ENCODE data around the gene TLE4. TPM values are rescaled to one million over a fixed set of nuclear protein-coding genes. Genes with fewer than 3 reads are reported as not detected.

TLE4 gene
- total and polyA plus RNA-seq, 2 experiments from 2014 or later: 45.8 to 72.9 TPM

DNA sequence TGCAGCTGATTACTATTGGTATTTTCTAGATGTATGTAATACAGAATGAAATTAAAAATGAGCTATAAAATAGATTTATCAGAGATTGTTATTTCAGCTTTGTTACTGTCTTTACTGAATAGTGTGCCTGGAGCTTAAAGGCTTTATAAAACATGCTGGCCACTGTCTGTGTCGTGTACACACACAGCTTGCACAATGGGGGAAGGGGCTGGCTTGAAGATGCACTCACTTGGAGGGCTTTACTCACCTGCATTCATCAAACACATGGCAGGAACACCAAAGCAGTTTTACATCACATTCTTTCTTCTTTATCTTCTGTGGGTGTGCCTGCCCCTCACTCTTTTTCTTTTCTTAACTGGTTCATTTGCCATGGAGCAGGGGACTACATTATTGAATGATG lies 60.9 kb downstream of the TLE4 start (continued):
- TF ChIP-seq, protein P1, sequence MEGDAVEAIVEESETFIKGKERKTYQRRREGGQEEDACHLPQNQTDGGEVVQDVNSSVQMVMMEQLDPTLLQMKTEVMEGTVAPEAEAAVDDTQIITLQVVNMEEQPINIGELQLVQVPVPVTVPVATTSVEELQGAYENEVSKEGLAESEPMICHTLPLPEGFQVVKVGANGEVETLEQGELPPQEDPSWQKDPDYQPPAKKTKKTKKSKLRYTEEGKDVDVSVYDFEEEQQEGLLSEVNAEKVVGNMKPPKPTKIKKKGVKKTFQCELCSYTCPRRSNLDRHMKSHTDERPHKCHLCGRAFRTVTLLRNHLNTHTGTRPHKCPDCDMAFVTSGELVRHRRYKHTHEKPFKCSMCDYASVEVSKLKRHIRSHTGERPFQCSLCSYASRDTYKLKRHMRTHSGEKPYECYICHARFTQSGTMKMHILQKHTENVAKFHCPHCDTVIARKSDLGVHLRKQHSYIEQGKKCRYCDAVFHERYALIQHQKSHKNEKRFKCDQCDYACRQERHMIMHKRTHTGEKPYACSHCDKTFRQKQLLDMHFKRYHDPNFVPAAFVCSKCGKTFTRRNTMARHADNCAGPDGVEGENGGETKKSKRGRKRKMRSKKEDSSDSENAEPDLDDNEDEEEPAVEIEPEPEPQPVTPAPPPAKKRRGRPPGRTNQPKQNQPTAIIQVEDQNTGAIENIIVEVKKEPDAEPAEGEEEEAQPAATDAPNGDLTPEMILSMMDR (conservative IDR thresholded peaks at IDR 0.05; ENCODE audit: low read depth in 2 of 2): no peak
- TF ChIP-seq ZNF331 (CRISPR knock-in tag; IDR thresholded peaks at IDR 0.05; ENCODE audit: low read depth) (no peak), STAT1 (IDR thresholded peaks at IDR 0.05; ENCODE audit: unreplicated experiment) (no peak), ETS1 (IDR thresholded peaks at IDR 0.05) (no peak)

- H3K4me1 Mint-ChIP-seq: peaks cover 49% of the 10 kb centered on the region
- H3K79me2 ChIP-seq (replicated peaks; ENCODE audit: insufficient read depth): peaks cover 36% of the 10 kb centered on the region
- TF ChIP-seq JUNB (IDR thresholded peaks at IDR 0.05; ENCODE audit: unreplicated experiment) (no peak), EZH2phosphoT487 (IDR thresholded peaks at IDR 0.05; ENCODE audit: unreplicated experiment) (no peak)
These were observed 61.8 kb downstream of the TLE4 start for GRCh38 chr9:79633558-79633957.

DNA sequence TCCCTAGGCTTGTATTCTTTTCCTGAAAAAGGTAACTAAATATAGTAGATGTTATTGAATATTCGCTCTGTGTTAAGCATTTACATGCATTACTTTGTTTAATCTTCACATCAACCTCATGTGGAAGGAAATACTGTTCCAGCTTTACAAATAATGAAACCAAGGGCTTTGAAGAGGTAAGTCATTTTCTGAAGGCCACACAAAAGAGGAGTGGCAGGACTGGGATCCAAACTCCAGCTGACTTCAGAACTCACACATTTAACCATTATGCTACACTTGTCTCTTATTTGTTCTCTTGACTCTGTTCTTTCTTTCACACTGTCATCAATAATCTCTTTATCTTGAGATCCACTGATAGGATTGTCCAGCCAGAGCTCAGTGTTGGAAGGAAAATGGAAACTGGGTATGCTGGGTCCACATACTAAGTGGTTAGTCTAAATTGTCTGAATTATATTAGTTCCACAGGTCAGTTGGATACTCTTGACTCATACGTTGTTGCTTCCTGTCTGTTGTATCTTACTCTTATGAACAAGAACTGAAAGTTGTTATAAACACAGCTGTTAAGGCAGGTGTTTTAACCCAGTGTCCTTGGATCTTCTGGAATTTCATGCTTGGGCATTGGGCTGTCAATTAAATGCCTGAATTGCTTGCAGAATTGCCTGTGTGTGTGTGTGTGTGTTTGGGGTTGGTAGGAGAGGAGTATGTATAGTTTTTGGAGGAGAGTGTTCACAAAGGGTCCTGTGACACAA lies 65.6 kb downstream of the TLE4 start:
- H3K4me3 ChIP-seq: no peak overlapping the region
- H4K20me1 ChIP-seq (replicated peaks; ENCODE audit: insufficient read depth): peaks cover 5% of the 10 kb centered on the region
- H3K4me1 ChIP-seq (ENCODE audit: insufficient read depth): peaks cover 12% of the 10 kb centered on the region
- no peaks in the 10 kb centered on the region for H3F3A ChIP-seq (replicated peaks; ENCODE audit: low read depth)
- DNase-seq (ENCODE audit: low spot score) (no peak), ATAC-seq (no peak)
- H3K4me2 ChIP-seq: no peak overlapping the region
- no peak overlapping the region for H3K27ac ChIP-seq (ENCODE audit: low read depth)
- H3K9me3 Mint-ChIP-seq: no peaks in the 10 kb centered on the region
- H3K36me3 ChIP-seq (ENCODE audit: insufficient read depth): no peaks in the 10 kb centered on the region
- no peaks in the 10 kb centered on the region for H3K9me2 ChIP-seq (ENCODE audit: insufficient read depth)
- H3K27me3 ChIP-seq (ENCODE audit: insufficient read depth): no peaks in the 10 kb centered on the region
- TF ChIP-seq POLR2AphosphoS5 (IDR thresholded peaks at IDR 0.05; ENCODE audit: low read depth) (no peak), ETS1 (IDR thresholded peaks at IDR 0.05) (no peak), ZNF114 (CRISPR knock-in tag; IDR thresholded peaks at IDR 0.05) (no peak), STAT1 (IDR thresholded peaks at IDR 0.05; ENCODE audit: unreplicated experiment) (no peak), JUNB (IDR thresholded peaks at IDR 0.05; ENCODE audit: unreplicated experiment) (no peak)
- no peak overlapping the region; the same call in 1 of the 2 replicates for H3K27ac Mint-ChIP-seq
- no peak overlapping the region for H2AFZ ChIP-seq
- no peak overlapping the region for H3K4me3 Mint-ChIP-seq
- H3K27me3 Mint-ChIP-seq (ENCODE audit: insufficient read depth, low read depth, poor library complexity): peaks cover 2% of the 10 kb centered on the region
- H3K79me2 ChIP-seq (replicated peaks; ENCODE audit: insufficient read depth): peaks cover 37% of the 10 kb centered on the region
- peaks cover 18% of the 10 kb centered on the region for H3K4me1 Mint-ChIP-seq
- peaks cover 6% of the 10 kb centered on the region; the same call in 1 of the 3 replicates for H3K36me3 Mint-ChIP-seq (ENCODE audit: low read depth)

More at GRCh38 chr9:79633558-79633957, 61.8 kb downstream of the TLE4 start:
- H3K27ac Mint-ChIP-seq: no peak overlapping the region
- no peaks in the 10 kb centered on the region for H3F3A ChIP-seq (replicated peaks; ENCODE audit: low read depth)
- no peak for ATAC-seq
- no peaks in the 10 kb centered on the region for H3K9me2 ChIP-seq (ENCODE audit: insufficient read depth)
- no peak overlapping the region for H3K4me3 Mint-ChIP-seq
- H2AFZ ChIP-seq: no peak overlapping the region
- H3K4me2 ChIP-seq: no peak overlapping the region
- H3K27me3 Mint-ChIP-seq (ENCODE audit: insufficient read depth, low read depth, poor library complexity): peaks cover 3% of the 10 kb centered on the region
- H4K20me1 ChIP-seq (replicated peaks; ENCODE audit: insufficient read depth): peaks cover 5% of the 10 kb centered on the region; the same call in 1 of the 2 replicates
- DNase-seq (ENCODE audit: low spot score): no peak
- H3K9me3 Mint-ChIP-seq: no peaks in the 10 kb centered on the region
- no peaks in the 10 kb centered on the region for H3K27me3 ChIP-seq (ENCODE audit: insufficient read depth)
- H3K36me3 ChIP-seq (ENCODE audit: insufficient read depth): no peaks in the 10 kb centered on the region
- H3K27ac ChIP-seq (ENCODE audit: low read depth): peak overlapping the region; percentile 46; the same call in 1 of the 2 replicates
- H3K4me1 ChIP-seq (ENCODE audit: insufficient read depth): peaks cover 37% of the 10 kb centered on the region
- H3K36me3 Mint-ChIP-seq (ENCODE audit: low read depth): peaks cover 2% of the 10 kb centered on the region; the same call in 1 of the 3 replicates
- no peak overlapping the region for H3K4me3 ChIP-seq

Data from GM23338 (cell line).